Activated CD4-positive, alpha-beta T cell treated with anti-CD3 and anti-CD28 coated beads for 24 hours (primary cell): ENCODE data around the gene HHIPL1.
A peak's percentile ranks its signal among the peaks of the same experiment; 100 is the strongest.

Source experiments
- DNase-seq, 2 donors: peaks; one replicate each; pipeline ENCODE4 v3.0.0-alpha.2; 2020; ENCODE audit warnings: low read depth in 2 of 2

The HHIPL1 gene

GRCh38 chr14:99611646-99612045, 33.3 kb upstream of the HHIPL1 start:
- no peak for DNase-seq

GRCh38 chr14:99612071-99612737, 32.7 kb upstream of the HHIPL1 start:
- no peak for DNase-seq

DNA sequence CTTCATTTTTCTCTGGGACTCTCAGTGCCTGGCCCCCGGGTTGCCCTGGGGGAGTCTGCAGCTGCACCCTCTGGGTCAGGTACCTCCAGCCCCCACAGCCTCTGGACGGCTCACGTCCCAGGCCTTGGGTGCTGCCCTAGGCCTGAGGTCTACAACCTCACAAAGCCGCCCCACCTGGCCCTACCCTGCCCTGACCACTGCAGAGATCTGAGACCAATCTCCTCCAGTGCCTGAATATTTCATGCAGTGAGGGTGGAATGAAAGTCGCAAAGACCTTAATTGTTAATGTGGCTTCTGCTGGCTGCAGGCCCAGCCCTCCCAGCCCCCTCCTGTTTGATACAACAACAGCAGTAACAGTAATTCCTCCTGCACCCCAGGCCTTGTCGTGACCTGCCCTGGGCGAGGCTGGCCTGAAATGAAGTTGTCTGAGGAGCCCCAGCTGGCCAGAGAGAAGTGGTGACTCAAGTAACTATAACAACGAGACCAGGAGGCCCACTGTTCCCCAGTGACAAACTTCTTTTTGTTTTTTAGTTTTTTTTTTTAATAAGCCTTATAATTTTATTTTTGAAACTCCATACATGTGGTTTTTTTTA, 32.1 kb upstream of the HHIPL1 start:
- no peak for DNase-seq

DNA sequence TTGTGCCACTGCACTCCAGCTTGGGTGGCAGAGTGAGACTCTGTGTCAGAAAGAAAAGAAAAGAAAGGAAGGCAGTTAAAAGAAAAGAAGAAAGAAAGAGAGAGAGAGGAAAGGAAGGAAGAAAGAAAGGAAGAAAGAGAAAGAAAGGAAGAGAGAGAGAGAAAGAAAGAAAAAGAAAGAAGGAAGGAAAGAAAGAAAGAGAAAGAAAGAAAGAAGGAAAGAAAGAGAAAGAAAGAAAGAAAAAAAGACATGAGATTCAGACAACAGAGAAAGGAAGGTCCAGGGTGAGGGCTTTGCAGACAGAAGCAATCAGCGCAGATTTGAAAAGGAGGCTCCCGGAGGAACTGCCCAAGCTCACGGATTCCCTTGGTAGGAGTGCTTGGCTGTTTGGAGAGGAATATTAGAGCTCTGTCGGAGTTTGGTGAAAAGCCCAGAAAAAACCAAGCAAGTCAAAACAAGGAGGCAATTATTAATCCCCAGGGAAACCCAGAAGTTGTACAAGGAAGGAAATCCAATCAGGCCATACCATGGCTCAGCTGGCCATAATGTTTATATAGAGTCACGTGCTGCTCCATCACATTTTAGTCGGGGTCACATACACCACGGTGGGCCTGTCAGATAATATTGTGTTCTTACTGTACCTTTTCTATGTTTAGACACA, 29.3 kb upstream of the HHIPL1 start:
- DNase-seq: no peak

- no peak for DNase-seq
Measured at GRCh38 chr14:99616832-99617800, 27.8 kb upstream of the HHIPL1 start.

DNA sequence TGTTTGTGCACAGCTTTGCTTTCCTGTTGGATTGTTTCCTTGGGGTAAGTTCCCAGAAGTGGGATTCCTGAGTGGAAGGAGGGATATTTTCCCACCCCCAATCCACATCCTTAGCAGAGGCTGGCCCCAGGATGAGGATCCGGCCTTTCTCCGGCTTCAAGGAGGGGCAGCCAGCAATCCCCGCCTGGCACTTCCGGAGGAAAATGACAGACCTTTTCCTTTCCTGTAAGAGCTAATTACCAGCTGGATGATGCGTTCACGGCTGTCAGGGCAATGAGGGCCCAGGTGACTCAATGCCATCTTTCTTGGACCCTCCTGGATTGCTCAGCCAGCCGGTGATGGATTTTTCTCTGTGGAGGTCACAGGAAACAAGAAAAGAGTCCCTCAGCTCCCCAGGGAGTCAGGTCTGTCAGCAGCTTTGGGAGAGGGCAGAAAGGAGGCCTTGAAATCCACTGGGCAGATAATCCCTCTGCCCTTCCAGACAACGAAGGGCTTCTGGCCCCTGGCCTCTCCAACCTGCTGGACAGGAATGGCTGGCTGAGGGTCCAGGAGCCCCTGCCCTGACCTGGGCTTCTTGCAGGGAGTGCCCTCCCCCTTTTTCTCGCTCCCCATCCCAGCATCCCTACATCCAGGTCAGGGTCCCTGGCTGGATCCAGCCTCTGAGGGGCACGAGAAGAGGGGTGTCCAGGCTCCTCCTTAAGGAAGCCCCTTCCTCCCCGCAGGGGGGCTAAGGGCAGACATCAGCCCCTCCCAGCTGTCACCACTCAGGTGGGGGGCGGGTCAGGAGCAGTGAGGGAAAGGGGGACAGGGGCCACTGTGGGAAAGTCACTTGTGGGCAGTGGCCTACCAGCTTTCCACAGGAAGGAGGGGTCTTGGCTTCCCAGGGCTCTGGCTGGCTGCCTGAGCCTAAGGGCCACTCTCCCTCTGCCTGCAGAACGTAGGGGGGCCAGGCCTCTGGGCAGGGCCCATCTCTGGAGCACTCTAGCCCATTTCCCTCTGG, 24.8 kb upstream of the HHIPL1 start:
- DNase-seq: no peak

- DNase-seq: no peak
Measured at GRCh38 chr14:99621948-99622347, 23.0 kb upstream of the HHIPL1 start.

DNA sequence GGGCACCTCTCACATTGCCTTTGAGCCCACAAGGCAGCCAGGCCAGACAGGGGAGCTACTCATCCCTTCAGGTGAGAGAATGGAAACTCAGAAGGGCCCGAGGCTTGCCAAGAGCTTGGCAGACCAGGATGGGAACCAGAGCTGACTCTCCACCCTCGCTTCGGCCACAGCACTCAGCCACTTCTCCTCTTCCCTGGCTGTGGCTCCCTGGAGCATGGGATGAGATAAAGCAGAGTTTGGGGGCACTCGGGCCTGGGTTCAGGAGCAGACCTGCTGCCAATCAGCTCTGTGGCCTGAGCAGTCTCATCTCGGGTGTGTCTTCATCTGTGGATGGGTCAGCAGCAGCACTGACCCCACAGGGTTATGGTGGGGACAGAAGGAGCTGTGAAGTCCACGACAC, 20.9 kb upstream of the HHIPL1 start:
- no peak for DNase-seq

- no peak for DNase-seq
Measured at GRCh38 chr14:99624971-99625370, 20.0 kb upstream of the HHIPL1 start.

- DNase-seq: no peak
Measured at GRCh38 chr14:99625476-99625875, 19.5 kb upstream of the HHIPL1 start.

DNA sequence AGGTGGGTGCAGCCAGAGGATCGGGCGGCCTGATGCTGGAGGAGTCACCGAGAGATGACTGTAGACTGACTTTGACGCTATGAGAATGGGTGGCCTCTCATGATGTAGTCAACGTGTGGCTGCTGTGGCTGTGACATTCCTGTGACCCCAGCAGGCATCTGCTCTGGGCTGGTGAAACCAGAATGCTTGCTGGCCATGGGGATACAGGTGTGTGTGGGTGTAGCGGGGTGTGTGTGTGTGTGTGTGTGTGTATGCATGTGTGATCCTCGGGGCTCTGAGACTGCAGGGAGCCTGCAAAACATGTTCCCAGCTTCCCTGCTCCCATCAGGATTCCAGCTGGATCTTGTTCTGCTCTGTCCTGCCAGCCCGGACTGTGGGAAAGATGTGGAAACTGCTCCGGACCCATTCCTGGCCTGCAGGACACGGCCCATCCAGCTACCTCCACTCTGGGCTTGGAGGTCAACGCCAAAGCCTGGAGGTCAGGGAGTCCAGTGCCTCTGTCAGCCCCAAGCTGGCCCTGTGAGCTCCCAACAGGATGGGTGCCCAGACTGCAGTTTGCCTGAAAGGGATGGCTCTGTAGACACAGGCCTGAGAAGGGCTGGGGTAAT, 18.8 kb upstream of the HHIPL1 start:
- no peak for DNase-seq

DNA sequence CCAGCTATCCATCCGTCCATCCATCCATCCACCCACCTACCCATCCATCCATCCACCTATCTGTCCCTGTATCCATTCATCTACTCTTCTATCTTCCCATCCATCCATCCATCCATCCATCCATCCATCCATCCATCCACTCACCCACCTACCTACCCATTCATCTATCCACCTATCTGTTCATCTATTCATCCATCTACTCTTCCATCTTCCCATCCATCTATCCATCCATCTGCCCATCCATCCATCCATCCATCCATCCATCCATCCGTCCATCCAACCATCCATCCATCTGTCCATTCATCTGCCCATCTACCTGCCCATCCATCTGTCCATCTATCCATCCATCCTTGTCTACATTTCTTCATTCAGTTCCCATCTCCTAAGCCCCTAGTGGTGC, 17.8 kb upstream of the HHIPL1 start:
- DNase-seq: no peak

DNA sequence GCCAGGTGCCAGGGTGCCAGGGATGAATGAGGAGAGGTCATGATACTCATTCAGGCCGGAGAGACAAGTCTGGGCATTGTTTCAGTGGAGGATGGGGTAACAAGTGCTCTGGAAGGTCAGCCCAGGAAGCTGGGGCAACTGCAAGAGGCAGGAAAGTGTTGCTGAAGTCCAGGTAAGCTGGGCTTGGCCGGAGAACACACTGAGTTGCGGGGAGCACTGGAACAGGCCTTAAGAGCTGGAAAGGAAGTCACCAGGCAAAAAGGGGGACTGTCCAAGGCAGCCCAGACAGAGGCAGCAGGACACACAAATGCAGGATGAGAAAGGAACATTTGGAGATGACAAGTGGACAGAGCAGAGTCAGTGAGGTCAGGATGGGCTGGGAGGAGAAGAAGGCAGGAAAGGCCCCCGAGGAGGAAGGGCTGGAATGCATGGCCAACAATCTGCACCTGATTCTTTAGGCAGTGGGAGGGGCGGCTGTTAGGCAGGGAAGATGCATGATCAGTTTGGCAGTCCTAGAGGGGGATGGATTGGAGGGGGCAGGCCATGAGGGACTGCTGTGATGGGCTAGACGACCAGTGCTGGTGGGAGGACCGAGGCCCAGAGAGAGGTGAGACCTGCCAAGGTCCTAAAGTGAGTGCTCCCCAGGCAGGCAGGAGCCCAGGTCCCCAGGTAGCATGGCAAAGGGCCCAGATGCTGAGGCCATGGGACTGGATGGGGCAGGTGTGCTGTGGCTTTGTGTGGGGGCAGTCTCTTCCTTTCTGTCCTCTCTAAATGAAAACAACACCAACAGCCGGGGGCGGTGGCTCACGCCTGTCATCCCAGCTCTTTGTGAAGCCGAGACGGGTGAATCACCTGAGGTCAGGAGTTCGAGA, 17.2 kb upstream of the HHIPL1 start:
- DNase-seq: no peak

DNA sequence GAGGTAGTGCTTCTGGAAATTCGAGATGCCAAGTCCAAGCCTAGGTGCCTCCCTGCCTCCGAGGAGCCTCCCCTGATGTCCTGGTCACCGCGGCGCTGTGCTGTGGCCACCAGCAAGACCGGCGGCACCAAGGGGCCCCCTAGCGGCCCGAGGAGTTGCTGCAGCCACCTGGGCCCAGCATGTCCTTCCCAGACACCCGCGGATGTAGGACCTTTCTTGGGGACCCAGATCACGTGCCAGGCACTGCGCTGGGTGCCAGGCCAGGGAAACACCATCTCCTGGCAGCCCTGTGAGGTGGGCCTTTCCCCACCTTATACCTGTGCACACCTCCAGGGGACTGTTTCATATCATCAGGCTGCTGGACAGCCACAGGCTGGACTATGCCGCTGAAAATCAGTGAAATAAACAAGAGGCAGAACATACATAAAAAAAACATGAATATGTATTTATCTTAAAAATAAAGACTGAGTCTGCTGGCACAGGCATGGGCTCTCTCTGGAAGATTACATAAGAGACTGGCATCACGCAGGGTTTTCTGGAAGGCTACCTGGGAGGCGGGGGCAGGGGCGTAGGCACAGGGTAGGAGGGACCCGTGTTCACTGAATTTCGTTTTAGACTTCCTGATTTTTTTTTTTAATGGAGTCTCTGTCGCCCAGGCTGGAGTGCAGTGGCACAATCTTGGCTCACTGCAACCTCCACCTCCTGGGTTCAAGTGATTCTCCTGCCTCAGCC, 15.9 kb upstream of the HHIPL1 start:
- DNase-seq: peak; percentile 37 to 55

GRCh38 chr14:99630202-99630601, 14.7 kb upstream of the HHIPL1 start:
- DNase-seq: no peak

GRCh38 chr14:99632410-99633035, 12.4 kb upstream of the HHIPL1 start:
- no peak for DNase-seq

DNA sequence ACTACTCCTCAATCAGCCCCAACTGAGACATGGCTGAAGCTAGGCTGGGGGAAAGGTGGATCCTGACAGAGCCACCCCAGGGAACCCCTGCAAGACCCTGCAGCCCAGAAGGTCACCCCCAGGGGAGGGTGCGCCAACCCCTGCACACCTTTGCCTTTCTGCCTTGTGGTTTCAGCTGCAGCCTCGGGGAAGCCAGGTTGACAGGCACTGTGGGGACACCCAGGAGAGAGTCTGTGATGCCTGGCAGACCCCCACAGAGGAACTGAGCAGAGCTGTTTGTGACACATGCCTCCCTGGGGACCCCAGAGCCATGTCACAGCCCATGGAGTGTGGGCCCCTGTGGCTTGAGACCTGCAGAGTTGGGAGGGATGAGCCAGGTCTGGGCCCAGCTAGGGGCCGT, 11.8 kb upstream of the HHIPL1 start:
- no peak for DNase-seq

DNA sequence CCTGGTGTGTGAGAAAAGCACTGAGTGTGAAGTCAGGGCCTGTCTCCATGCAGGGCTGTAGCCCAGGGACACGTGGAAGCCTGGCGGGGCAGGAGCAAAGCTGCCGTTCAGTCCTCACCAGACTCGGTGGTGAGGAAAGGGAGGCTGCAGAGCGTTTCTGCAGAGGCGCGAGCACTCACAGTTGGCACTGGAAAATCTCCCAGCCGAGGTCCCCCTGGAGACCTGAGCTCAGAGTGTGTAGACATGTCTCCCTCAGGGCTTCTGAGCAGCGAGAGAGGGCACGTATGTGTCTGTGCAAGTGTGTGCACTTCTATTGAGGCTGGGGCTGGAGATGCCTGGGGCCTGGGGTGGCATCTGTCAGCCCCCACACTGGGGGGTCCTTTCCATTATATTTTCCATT, 11.0 kb upstream of the HHIPL1 start:
- no peak for DNase-seq
